Mammary epithelial cell (primary cell): ENCODE measurements around the gene SSBP2.

ENCODE experiments used
- EZH2 ChIP-seq: IDR thresholded peaks from 2 replicates; pipeline ENCODE4 v1.6.1; 2012; ENCODE audit warnings: low read length, inconsistent platforms, borderline replicate concordance
- TF ChIP-seq, protein P1 (sequence below), 2 donors: IDR thresholded peaks in 1 of 2; conservative IDR thresholded peaks in 1 of 2; 2 replicates each; pipeline ENCODE4 v1.5.1; 2011 to 2012; ENCODE audit warnings: inconsistent platforms in 2 of 2, low read length in 2 of 2, mild to moderate bottlenecking in 2 of 2, control low read depth in 1 of 2, low read depth in 1 of 2; ENCODE audit not compliant: insufficient read depth in 1 of 2; ENCODE audit errors: extremely low read depth in 1 of 2

DNA sequence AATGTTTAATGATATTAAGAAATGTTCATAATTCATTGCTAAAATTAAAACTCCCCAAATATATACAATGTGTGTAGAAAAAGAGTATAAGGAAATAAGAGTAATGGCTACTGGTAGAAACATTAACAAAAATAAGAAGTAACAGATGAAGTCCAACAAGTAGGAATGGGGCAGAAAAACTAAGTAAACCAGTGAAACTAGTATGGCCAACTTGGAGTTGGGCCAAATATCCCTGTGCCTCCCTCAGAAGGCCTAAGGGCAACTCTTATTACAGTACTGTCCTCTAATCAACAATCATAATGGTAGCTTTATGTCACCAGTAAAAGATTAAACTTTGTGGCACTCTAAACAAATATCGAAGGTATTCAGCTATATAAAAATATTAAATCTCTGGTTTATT is 93.5 kb downstream of the SSBP2 start:
- TF ChIP-seq, protein P1, sequence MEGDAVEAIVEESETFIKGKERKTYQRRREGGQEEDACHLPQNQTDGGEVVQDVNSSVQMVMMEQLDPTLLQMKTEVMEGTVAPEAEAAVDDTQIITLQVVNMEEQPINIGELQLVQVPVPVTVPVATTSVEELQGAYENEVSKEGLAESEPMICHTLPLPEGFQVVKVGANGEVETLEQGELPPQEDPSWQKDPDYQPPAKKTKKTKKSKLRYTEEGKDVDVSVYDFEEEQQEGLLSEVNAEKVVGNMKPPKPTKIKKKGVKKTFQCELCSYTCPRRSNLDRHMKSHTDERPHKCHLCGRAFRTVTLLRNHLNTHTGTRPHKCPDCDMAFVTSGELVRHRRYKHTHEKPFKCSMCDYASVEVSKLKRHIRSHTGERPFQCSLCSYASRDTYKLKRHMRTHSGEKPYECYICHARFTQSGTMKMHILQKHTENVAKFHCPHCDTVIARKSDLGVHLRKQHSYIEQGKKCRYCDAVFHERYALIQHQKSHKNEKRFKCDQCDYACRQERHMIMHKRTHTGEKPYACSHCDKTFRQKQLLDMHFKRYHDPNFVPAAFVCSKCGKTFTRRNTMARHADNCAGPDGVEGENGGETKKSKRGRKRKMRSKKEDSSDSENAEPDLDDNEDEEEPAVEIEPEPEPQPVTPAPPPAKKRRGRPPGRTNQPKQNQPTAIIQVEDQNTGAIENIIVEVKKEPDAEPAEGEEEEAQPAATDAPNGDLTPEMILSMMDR (conservative IDR thresholded peaks at IDR 0.05 in 1 of 2, IDR thresholded peaks at IDR 0.05 in 1 of 2; ENCODE audit: extremely low read depth in 1 of 2, insufficient read depth in 1 of 2, low read depth in 1 of 2, low read length in 2 of 2), result no peak
- no peak for TF ChIP-seq EZH2
